A549 (cell line): ENCODE data around the gene TIE1.

Experiments
- JUN ChIP-seq, 2 experiments: fragments of >200 bp; sonication (Bioruptor Twin); formaldehyde crosslinking; IDR thresholded peaks; 2 replicates in 1 of 2; 3 replicates in 1 of 2; pipeline ENCODE4 v1.6.1; 2016 to 2017
- JUNB ChIP-seq: fragments of >200 bp; sonication (Bioruptor Twin); formaldehyde crosslinking; IDR thresholded peaks from 2 replicates; pipeline ENCODE4 v1.6.1; 2016
- NPAS2 ChIP-seq: fragments of 250-450 bp; sonication (Bioruptor Pico); IDR thresholded peaks from 2 replicates; pipeline ENCODE4 v1.8.0; 2022; ENCODE audit warnings: mild to moderate bottlenecking, moderate library complexity, borderline replicate concordance
- POLR2A ChIP-seq: IDR thresholded peaks from 2 replicates; pipeline ENCODE4 v1.6.1; 2012; ENCODE audit warnings: mild to moderate bottlenecking, low read length
- RFX5 ChIP-seq: fragments of 450-650 bp; IDR thresholded peaks from 2 replicates; pipeline ENCODE4 v1.7.1; 2014; ENCODE audit warnings: antibody characterized with exemption, mild to moderate bottlenecking, moderate library complexity
- SMC3 ChIP-seq: fragments of >200 bp; sonication (Bioruptor Twin); formaldehyde crosslinking; IDR thresholded peaks from 3 replicates; pipeline ENCODE4 v1.6.1; 2018; ENCODE audit warnings: inconsistent platforms
- TF ChIP-seq, protein P1 (sequence below): fragments of >200 bp; sonication (Bioruptor Twin); formaldehyde crosslinking; IDR thresholded peaks from 3 replicates; pipeline ENCODE4 v1.5.1; 2016

DNA sequence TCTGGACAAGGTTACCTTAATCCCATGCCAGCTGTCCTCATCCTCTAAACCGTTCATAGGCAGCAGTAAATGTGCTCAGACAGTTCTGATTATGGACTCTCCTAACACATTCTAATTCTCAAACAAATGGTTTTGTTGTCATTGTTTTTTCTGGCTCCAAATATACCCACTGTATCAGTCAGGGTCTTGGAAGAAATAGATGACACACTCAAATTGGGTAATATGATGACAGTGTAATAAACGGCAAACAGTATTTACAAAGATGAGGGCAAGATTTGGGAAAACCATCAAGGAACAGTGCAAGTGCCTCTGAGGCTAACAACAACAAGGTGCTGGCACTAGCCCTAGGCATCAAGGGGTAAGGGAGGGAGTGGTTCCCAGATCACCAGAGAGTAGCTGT is 53.7 kb downstream of the TIE1 start:
- TF ChIP-seq, protein P1, sequence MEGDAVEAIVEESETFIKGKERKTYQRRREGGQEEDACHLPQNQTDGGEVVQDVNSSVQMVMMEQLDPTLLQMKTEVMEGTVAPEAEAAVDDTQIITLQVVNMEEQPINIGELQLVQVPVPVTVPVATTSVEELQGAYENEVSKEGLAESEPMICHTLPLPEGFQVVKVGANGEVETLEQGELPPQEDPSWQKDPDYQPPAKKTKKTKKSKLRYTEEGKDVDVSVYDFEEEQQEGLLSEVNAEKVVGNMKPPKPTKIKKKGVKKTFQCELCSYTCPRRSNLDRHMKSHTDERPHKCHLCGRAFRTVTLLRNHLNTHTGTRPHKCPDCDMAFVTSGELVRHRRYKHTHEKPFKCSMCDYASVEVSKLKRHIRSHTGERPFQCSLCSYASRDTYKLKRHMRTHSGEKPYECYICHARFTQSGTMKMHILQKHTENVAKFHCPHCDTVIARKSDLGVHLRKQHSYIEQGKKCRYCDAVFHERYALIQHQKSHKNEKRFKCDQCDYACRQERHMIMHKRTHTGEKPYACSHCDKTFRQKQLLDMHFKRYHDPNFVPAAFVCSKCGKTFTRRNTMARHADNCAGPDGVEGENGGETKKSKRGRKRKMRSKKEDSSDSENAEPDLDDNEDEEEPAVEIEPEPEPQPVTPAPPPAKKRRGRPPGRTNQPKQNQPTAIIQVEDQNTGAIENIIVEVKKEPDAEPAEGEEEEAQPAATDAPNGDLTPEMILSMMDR = no peak
- TF ChIP-seq JUNB (no peak), POLR2A (no peak), SMC3 (no peak), JUN (IDR thresholded peaks at IDR 0.05) (no peak), RFX5 (no peak), NPAS2 (CRISPR knock-in tag) (no peak)
